CD4-positive, alpha-beta T cell treated with Interferon gamma for 1 hour (primary cell): Measurements from ENCODE around the gene ERI3.

Source experiments
- DNase-seq: peaks from one replicate; pipeline ENCODE4 v3.0.0-alpha.2; 2020

ERI3 gene

DNA sequence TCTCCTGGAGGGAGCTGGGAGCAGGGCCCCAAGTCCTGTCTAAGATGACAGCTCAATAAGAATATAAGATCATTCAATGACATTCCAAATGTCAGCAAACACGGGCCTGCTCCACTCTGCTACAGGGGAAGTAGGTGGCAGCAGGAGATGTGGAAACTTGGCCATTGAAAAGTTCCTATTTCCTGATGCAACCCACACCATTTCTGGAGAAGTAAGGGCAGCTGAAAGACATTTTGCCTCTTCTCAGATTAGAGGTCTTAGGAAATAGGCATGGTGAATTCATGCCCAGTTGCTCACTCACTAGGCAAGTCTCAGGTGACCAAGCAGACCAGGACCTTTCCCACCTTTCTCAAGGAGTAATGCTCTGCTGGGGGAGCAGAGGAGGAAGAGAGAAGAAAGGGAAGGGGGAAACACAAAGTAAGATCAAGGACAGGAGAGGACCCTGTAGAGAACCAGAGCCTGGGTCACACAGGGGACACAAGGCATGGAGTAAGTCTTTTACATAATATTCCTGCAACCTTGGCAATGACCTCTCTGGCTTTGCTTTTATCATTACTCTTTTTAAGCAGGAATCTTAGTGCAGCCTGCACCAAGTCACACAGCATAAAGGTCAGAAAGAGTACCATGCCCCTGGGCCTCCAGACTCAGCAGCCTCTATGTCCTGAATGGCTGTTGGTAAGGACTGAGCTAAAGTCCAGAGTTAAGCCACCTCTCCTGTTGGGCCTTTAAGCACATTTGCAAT lies 72.9 kb downstream of the ERI3 start:
- DNase-seq, result no peak

DNA sequence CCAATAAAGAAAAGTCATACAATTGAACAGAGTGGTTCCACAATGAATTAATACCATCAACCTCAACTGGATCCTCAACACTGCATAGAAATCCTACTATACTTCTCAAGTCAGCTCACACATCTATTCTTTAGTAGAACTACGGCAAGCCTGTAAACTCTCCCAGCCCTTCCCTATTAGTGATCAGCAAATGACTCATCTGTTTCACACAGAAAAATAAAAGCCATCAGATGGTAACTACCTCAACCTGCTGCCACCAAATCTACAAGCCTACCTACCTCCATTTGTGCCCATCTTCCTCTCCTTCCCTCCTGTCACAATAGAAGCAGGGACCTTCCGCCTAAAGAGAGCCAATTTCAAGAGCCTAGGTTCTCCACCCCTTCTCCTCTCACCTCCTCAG lies 78.2 kb downstream of the ERI3 start:
- no peak for DNase-seq

DNA sequence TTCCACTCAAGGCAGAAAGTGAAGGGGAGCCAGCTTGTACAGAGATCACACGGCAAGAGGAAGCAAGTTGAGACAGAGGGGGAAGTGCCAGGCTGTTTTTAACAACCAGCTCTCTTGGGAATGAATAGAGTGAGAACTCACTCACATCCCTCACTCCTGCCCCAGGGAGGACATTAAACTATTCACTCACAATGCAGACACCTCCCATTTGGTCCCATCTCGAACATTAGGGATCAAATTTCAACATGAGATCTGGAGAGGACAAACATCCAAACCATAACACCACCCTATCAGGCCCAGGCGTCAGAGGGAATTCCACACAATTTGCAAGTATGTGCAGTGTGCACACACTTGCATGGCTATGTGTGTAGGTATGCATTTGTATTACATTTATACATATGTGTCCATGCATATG lies 79.1 kb downstream of the ERI3 start:
- DNase-seq, result no peak

DNA sequence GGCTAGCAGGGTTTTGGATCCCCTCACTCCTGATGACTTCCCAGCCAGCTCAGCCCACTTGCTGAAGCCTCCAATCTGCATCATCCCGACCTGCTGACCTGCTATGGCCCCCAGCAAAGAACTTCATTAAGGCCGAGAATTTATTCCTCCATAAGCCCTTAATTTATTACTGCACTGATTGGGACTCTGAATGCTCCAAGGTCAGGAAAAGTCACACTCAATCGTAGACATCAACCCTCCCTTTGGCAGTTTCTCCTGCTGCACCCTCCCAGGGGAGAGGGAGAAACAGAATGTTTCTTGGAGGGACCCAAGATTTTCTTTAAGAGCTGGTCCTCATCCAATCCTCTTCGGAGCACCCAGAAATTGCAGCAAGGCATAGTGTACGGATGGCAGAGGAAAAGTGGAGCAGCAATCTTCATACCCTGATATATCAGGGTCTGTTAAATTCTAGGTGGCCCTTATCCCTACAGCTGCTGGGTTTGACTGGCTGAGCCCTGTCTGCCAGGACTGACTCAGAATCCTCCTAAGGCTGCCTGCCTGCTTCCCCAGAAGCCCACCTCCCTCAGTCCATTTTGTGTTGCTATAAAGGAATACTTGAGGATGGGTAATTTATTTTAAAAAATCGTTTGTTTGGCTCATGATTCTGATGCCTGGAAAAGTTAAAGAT lies 79.6 kb downstream of the ERI3 start:
- DNase-seq, result no peak

DNA sequence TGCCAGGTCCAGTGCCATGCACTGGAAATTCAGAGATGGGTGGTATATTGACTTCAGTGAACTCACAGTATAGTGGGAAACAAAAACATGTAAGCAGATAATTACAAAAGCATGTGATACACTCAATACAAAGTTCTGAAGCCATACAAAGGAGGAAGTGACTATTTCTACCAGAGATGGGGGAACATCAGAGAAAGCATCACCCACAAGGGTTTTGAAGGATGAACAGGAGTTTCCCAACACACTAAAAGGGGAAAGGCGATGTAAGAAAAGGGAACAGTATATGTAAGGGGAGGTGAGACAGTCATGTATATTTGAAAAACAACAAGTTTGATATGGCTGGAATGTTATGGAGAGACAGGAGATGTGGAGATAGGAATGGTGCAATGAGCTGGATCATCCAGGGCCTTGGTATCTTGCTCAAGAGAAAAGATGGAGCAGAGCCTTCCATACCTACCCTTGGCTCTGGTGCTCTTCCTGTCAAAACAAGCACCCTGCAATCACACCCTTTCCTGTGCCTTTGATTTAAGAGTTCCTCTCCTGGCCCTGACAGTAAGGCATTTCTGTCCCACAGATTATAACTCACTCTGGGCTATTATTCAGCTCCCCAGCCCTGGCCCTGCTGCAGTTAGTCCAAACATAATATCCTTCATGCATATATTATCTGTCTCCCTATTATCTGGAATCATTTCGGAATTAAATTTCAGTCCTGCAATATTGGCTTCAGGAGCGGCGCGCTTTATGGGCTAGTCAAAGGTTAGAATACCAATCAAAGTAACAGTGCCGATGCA lies 81.3 kb downstream of the ERI3 start:
- DNase-seq, result no peak

DNA sequence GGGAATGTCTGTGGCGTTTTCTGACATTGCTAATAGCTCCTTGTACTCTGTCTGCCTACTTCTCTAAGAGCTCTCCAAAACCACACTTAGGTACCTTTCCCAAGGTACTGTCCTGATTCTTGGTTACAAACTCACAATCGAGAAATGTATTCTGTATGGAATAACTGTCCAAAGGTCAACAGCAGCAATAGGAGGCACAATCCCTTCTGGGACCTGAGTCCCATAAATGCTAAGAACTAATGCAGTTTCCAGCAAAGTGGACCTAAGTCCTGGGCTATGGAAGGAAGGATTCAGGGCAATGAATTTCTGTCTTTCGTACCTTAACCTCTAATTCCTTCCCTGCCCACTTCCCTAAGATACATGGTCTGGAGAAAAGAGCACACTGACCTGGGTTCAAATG lies 82.1 kb downstream of the ERI3 start:
- DNase-seq, result no peak

DNA sequence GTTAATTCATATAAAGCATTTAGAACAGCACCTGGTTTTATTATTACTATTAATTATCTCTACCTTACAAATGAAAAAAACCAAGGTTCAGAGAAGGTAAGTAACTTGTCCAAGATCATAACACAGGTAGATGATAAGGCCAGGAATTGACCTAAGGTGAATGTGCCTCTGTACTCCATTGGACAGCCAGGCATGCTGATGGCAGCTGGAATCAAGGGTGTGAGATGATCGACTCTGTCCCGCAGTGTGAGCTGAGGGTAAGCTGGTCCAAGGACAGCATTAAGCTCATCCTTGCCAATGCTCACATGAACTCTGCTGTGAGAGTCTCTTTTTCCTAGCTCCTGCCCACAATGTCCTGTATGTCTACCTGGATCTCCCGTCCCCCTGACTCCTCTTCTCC lies 83.4 kb downstream of the ERI3 start:
- no peak for DNase-seq

DNA sequence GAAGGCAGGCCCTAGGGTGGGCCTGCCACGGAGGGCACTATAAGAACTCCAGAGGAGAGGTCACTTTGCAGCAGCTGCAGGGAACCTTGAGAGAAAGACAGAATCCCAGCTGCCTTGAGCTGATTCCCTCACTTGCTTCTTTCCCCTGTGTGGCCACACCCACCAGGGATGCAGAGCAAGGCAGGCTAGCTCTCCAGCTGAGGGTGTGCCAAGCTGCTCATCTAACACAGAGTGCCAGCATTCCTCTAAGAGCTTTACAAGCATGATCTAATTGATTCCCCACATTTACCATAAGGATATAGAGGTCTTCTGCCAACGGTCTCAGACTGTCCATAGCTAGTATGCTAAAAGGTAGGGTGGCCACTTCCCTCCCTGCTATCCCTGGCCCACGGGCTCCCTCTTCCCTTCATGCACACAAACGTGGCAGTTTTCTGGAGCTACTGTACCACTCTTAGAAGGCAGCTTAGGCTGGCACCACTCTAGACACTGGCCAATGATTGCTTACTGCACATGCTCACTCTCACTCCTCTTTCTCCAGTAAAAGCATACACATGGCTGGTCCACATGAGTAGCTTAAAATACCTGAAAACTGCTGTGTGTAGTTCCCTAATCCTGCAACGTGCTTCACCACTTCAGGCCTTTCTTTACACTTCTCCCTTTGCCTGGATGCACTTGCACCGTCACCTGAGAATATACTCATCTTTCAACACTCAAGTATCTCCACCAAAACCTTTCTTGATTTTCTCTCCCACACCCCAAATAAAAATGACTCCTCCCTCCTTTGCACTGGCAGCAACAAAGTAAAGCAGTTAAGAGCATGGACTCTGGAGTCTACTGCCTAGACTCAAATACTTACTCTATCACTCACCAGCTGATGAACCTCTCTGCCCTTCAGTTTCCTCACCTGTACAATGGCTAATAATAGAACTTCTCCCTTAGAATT lies 84.1 kb downstream of the ERI3 start:
- DNase-seq, result no peak

DNA sequence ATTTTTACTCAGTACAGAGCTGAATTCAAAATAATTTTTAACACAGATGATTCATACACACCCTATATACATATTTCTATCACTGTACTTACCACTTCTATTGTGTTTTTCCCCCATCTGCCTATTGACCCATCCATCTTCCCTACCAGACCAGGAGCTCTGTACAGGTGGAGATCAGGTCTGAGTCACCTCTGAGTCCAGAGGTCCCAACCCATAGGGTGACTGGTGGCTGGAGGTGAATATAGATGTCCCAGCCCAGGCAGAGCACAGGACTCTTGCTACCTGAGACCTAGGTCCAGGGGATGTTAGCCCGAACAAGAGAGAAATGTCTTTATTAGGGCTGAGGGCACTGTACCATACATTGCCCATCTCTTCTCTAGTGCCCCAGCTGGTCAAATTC lies 87.0 kb downstream of the ERI3 start:
- DNase-seq, result no peak

DNA sequence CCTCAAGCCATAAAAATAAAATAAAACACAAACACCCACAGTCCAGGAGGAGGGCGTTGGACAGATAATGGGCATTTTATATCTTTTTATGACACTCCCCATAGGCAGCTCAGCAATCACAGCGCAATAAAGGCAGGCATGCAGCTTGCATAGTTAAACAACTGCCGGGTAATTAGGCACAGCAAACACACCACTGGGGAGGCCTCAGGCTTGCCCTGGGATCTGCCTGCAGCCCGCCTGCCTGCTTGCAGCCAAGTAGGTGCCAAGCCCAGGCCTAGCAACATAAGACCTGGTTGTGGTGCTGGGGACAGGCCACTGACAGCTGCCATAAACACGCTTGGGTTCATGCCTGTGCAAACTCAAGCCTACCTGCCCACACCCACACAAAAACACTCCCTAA lies 87.6 kb downstream of the ERI3 start:
- DNase-seq, result no peak

DNA sequence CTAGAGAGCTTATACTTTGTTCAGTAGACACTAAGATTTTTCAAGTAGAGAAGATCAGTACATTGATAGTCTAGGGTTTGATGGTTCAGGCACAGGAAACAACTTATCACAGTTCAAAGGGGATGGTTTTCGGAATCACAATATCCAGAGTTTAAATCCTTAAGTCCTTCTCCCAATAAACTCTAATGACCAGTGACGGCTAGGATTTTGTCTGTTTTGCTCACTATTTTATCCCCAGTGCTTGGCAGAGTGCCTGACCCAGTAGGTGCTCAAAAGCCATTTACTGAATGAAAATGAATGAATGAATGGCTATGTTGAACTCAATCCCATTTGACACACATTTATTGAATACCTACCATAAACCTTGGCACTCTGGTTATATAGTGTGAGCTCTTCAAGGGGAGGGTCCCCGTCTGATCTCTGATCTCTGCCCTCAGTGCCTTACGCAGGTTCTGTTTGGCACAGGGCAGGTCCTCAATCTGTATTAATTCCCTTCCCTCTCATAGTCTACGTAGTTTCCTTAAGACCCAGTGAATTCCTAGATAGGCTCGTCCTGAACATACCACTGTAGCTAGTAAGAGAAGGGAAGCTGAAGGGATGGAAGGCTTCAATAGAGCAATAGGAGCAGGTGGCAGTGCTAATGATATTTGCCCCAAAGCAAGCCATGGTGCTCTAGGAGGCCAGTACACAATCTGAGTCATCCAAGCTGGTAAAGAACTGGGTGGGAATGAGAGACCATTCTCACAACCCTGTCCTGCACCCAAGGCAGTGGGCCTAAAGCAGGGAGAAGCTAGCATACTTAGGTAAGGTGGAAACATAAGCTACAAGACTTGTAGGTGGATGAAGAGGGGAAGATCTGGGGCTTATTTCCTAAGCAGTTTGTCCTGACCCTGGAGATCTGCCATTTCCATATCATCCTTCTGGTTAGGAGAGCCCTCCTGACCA lies 88.4 kb downstream of the ERI3 start:
- no peak for DNase-seq

DNA sequence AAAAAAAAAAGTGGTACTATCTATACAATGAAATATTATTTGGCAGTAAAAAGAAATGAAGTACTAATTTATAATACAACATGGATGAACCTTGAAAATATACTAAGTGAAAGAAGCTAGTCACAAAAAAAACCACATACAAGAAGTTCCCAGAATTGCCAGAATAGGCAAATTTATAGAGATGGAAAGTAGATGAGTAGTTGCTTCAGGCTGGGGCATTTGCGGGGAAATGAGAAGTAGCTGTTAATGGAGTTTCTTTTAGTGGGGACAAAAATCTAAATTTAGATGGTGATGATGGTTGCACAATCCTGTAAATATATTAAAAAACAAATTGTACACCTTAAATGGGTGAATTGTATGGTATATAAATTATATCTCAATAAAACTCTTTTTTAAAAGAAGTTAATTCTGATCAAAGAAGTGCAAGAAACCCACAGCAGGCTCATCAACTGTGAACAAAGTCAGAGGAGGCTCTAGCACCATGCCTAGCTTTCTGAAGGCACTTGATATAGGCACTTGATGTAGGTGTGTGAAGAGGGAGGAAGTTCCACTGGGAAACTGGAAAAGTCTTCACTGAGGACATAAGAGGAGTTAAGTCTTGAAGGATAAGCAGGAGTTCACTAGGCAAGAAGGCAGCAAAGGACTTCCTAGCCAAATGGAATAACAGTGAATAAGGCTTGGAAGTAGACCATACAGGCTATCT lies 89.2 kb downstream of the ERI3 start:
- no peak for DNase-seq

DNA sequence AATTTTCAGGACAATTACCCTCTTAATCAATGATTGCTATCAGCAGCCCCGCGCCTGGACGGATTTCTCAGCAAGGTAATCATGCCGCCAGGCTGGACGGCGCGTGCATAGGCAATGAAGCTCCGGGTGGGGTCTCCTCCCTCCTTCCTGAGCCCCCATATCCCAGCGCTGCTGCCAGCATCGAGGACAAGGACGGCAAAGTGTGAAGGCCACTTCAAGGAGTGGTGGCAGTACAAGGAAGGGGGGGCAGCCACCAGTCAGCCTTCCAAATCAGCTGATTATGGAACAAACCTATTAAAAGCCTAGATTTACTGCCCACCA lies 90.6 kb downstream of the ERI3 start:
- no peak for DNase-seq

DNA sequence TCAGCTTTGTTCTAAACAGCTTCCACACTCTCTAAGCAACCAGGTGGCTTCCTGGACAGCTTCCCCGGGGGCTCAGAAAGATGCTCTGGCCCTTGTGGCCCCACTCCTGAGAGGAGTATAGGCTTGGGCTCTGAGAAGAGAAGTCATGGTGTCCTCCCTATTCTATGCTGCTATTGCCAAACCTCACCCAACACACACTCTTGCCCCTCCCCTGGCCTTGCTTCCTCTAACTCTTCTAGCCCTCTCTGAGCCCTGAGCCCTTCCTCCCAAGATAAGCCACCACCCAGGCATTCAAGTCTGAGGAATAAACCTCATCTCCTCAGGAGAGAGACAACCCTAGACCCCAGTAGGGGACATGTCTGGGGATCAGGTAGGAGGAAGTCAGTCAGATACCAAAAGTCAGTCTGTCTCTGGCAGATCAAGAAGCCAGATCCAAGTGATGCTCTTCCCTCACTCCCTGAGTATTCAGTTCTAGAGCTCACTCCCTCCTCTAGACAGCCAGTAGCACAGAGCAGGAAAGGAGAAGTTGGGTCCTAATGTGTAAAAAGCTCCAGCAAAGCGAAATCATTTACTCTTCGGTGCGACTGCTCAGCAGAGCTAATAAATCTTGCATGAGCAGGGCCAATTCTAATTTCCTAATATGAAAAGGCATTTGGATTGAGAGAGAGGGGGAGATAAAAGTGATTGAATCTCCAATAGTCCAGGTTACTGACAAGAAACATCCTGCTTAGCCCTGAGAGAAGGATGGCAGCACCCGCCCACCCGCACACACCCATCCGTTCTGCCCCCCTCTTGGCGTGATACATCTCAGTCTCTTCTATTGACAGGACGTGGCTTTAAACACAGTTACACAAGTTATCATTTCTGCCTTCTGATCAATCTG lies 91.2 kb downstream of the ERI3 start:
- DNase-seq, result peak; percentile 9

DNA sequence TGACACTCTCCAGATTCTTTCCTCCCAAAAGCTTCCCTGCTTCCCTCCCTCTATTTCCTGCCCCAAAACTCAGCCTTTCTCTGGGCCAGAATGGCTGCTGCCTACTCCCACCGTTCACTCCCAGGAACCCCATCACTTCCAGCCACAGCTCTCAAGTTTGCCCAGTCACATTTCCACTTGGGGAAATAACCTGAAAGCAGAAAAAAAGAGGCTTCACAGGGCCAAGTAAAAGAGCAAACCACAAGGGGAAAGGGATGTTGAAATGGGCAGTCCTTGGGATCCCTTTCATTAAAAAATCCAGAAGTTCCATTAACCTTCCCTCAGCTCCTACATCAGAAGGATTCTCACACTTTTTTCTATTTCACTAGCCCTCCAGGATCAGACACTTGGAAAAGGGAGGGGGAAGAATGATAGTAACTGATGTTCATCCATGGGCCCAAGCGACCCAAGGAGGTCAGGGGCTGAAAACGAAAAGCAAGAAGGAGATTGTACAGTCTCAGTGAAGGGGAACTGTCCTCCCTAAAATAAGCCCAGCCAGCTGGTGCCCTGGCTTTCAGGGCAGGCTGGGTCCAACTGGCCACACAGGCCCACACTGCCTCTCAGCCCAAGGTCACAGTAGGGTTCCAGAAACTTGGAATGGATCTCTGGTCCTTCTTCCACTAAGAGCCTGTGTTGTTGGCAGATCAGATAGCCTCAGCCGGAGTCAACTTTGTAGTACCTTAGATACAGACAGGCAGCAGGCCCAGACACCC lies 92.1 kb downstream of the ERI3 start:
- no peak for DNase-seq

DNA sequence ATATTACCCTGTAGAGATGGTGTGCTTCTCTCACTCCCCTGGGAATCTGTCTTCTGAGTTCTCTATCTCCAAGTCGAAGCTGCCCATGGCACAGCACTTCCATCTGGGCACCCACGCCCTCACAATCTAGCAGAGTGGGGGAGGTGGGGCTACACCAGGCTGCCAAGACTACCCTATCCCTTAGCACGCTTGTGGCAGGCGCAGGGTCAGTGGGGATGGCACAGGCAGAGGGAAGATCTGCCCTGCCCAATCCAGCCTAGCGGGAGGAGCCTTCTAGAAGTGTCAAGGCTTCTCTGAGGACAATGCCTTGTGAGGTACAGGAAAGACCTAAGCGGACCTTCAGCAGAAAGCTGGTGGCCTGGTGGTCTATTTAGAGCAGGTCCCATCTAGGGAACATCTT lies 92.6 kb downstream of the ERI3 start:
- DNase-seq, result no peak

DNA sequence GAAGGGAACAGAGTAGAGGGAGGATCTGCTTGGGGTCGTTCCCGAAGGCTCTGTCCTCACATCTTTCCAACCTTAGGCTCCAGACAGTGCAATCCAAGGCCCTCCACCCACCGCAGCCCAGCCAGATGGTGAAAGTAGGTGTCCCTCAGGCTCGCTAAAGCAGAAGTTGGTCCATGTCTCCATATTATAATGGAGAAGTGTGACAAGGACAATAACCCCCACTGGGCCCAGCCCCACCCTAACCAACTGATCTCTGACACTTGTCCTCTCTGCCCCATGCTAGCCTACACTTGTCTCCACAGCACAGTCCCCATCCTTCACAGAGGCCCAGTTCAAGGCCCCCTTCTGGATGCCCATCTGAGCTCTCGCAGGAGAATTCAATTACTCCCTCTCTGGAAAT lies 93.1 kb downstream of the ERI3 start:
- peak; percentile 5 for DNase-seq

DNA sequence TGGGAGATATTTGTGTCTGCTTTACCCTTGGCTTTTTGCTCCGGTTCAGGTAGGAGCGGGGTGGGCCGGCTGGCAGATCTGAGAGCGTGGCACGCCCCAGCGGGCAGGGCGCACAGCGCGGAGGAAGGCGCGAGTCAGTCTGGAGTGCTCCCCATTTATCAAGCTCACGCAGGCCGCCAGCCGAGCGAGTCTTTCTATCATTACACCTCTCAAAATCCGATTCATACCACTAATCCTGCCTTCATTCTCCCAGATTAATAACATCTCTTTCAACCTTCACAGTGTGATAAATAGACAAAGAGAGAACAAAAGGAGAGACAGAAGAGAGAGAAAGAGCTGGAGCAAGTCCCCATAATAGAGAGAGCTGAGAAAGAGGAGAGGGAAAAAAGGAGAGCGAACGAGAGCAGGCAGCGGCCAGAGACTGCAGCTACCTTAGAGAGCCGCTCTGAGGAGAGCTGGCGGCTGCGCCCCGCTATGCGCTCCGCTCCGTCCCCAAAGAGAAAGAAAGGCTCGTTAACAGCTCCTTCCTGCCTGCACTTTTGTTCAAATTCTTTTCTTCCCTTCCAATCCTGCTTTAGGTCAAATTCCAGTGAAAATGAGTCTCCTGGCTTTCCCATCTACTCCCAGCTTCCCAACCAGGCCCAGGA lies 93.8 kb downstream of the ERI3 start:
- DNase-seq, result no peak

DNA sequence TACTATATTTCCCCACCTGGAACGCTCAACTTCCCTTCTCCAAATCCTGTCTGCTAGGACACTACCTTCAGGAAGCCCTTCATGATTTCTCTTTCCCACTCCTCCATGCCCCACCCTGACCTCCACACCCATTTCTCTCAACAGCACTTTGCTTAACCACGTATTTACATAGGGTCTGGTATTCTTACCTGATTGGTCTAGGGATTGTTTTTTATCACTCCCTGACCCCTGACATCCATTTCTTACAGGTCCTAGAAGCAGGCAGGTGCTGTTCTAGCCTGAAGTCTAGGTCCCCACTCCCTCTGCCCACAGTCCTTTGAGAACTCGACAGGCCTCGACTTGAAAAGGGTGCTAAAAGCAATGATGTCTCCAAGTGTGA lies 94.3 kb downstream of the ERI3 start:
- DNase-seq, result no peak
